ENCODE measurements around the gene CADM4. TPM values are rescaled to one million over a fixed set of nuclear protein-coding genes. Genes with fewer than 3 reads are reported as not detected.

CADM4 gene
- polyA plus RNA-seq, 1 donor (not counting 4 experiments of a cell fraction or from before 2014, with no cell fraction given) = 4.3 TPM

DNA sequence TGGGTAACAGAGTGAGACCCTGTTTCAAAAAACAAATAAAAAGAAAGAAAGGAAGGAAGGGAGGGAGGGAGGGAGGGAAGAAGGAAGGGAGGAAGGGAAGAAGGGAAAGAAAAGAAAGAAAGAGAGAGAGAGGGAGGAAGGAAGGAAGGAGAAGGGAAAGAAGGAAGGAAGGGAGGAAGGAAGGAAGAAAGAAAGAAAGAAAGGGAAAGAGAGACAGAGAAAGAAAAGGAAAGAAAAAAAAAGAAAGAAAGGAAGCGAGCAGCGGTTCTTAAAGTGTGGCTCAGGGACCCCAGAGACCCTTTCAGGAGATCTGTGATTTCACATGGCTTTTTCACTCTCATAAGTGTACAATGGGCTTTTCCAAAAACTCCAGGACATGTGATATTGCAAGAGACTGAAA lies 9.9 kb upstream of the CADM4 start:
- Histone ChIP-seq H3K36me3 (ENCODE audit: control insufficient read depth in 2 of 2, extremely low read depth in 1 of 2, insufficient read depth in 2 of 2, low read length in 2 of 2) (peaks cover 20 to 23% of the 10 kb centered on the region in 2 experiments), H3K9me3 (ENCODE audit: control insufficient read depth, low read depth, low read length) (no peaks in the 10 kb centered on the region), H3K4me2 (ENCODE audit: control insufficient read depth, extremely low read depth, insufficient read depth, low read depth, low read length) (no peak overlapping the region), H3K9ac (ENCODE audit: control insufficient read depth, extremely low read depth, insufficient read depth, low read length) (no peak overlapping the region), H4K20me1 (ENCODE audit: control insufficient read depth, extremely low read depth, insufficient read depth, low read length) (no peaks in the 10 kb centered on the region), H3K27ac (ENCODE audit: control insufficient read depth, insufficient read depth, low read length) (no peak overlapping the region), H3K9me1 (ENCODE audit: control insufficient read depth, extremely low read depth, insufficient read depth, low read length) (no peaks in the 10 kb centered on the region), H3K27me3 (ENCODE audit: control insufficient read depth, extremely low read depth, insufficient read depth, low read length) (no peaks in the 10 kb centered on the region), H3K4me3 (ENCODE audit: control insufficient read depth in 2 of 3, extremely low read depth in 1 of 3, insufficient read depth in 2 of 3, low read depth in 1 of 3, low read length in 3 of 3) (no peak overlapping the region), H2AFZ (ENCODE audit: control insufficient read depth, low read length) (no peak overlapping the region), H3K79me2 (ENCODE audit: control insufficient read depth, insufficient read depth, low read length) (no peaks in the 10 kb centered on the region), H3K4me1 (ENCODE audit: control insufficient read depth, extremely low read depth, insufficient read depth, low read length) (no peaks in the 10 kb centered on the region)
- TF ChIP-seq EZH2 (IDR thresholded peaks at IDR 0.05; ENCODE audit: low read length) = no peak
- TF ChIP-seq, protein P1, sequence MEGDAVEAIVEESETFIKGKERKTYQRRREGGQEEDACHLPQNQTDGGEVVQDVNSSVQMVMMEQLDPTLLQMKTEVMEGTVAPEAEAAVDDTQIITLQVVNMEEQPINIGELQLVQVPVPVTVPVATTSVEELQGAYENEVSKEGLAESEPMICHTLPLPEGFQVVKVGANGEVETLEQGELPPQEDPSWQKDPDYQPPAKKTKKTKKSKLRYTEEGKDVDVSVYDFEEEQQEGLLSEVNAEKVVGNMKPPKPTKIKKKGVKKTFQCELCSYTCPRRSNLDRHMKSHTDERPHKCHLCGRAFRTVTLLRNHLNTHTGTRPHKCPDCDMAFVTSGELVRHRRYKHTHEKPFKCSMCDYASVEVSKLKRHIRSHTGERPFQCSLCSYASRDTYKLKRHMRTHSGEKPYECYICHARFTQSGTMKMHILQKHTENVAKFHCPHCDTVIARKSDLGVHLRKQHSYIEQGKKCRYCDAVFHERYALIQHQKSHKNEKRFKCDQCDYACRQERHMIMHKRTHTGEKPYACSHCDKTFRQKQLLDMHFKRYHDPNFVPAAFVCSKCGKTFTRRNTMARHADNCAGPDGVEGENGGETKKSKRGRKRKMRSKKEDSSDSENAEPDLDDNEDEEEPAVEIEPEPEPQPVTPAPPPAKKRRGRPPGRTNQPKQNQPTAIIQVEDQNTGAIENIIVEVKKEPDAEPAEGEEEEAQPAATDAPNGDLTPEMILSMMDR (optimal IDR thresholded peaks at IDR 0.05 in 1 of 3, IDR thresholded peaks at IDR 0.05 in 1 of 3, conservative IDR thresholded peaks at IDR 0.05 in 1 of 3; ENCODE audit: extremely low read depth in 1 of 3, insufficient read depth in 2 of 3, low read length in 3 of 3) = no peak
- dilution Hi-C loops (cut with MboI; ENCODE audit: extremely low pct_ligation_motif_present, low sequenced_read_pairs) = no loop called here
- FAIRE-seq = no peak
- DNase-seq (ENCODE audit: low read depth, low spot score) = no peak

DNA sequence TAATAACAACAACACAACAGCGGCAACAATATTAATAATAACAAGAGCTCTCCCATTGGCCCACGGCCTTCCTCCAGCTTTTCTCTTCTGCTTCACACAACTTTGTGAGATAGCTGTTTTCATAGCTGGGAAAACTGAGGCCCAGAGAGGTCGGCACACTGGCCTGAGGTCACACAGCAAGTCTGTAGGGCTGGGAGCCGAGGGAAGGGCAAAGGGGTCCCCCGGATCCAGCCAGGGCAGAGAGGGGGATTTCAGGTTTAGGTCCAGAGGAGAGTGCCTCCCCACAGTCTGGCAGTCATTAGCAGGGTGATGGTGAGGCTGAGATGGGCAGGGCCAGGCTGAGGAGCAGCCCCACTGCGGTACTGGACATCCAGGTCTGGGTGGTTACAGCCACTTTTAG lies 9.0 kb upstream of the CADM4 start:
- no peak overlapping the region for H3K4me2 ChIP-seq (ENCODE audit: control insufficient read depth, extremely low read depth, insufficient read depth, low read depth, low read length)
- no peak for FAIRE-seq
- H3K27me3 ChIP-seq (ENCODE audit: control insufficient read depth, extremely low read depth, insufficient read depth, low read length) = no peaks in the 10 kb centered on the region
- no peaks in the 10 kb centered on the region for H4K20me1 ChIP-seq (ENCODE audit: control insufficient read depth, extremely low read depth, insufficient read depth, low read length)
- DNase-seq (ENCODE audit: low read depth, low spot score) = no peak
- H3K4me1 ChIP-seq (ENCODE audit: control insufficient read depth, extremely low read depth, insufficient read depth, low read length) = no peaks in the 10 kb centered on the region
- no peaks in the 10 kb centered on the region for H3K79me2 ChIP-seq (ENCODE audit: control insufficient read depth, insufficient read depth, low read length)
- no peak overlapping the region for H2AFZ ChIP-seq (ENCODE audit: control insufficient read depth, low read length)
- H3K4me3 ChIP-seq (ENCODE audit: control insufficient read depth in 2 of 3, extremely low read depth in 1 of 3, insufficient read depth in 2 of 3, low read depth in 1 of 3, low read length in 3 of 3) = no peak overlapping the region
- no peak overlapping the region for H3K9ac ChIP-seq (ENCODE audit: control insufficient read depth, extremely low read depth, insufficient read depth, low read length)
- peaks cover 18 to 19% of the 10 kb centered on the region in 2 experiments for H3K36me3 ChIP-seq (ENCODE audit: control insufficient read depth in 2 of 2, extremely low read depth in 1 of 2, insufficient read depth in 2 of 2, low read length in 2 of 2)
- no peak overlapping the region for H3K27ac ChIP-seq (ENCODE audit: control insufficient read depth, insufficient read depth, low read length)
- H3K9me1 ChIP-seq (ENCODE audit: control insufficient read depth, extremely low read depth, insufficient read depth, low read length) = no peaks in the 10 kb centered on the region
- no peaks in the 10 kb centered on the region for H3K9me3 ChIP-seq (ENCODE audit: control insufficient read depth, low read depth, low read length)
- dilution Hi-C loops (cut with MboI; ENCODE audit: extremely low pct_ligation_motif_present, low sequenced_read_pairs) = no loop called here
- TF ChIP-seq, protein P1 (optimal IDR thresholded peaks at IDR 0.05 in 1 of 3, IDR thresholded peaks at IDR 0.05 in 1 of 3, conservative IDR thresholded peaks at IDR 0.05 in 1 of 3; ENCODE audit: extremely low read depth in 1 of 3, insufficient read depth in 2 of 3, low read length in 3 of 3) = no peak
- no peak for TF ChIP-seq EZH2 (IDR thresholded peaks at IDR 0.05; ENCODE audit: low read length)

Data from keratinocyte (primary cell).